ENCODE measurements around the gene PAX9.

- TF ChIP-seq CTCF (conservative IDR thresholded peaks at IDR 0.05; ENCODE audit: low read depth, low read length) (no peak), EZH2 (IDR thresholded peaks at IDR 0.05; ENCODE audit: low read length, unreplicated experiment) (no peak), EZH2phosphoT487 (IDR thresholded peaks at IDR 0.05; ENCODE audit: borderline replicate concordance, low read length) (no peak)
Measured at GRCh38 chr14:36647417-36647823, 14.2 kb upstream of the PAX9 start.
